ENCODE data around the gene THSD4.

Gene THSD4

GRCh38 chr15:71330638-71331162, 215.4 kb downstream of the THSD4 start:
- no peak for DNase-seq (ENCODE audit: low read depth)

GRCh38 chr15:71331173-71331572, 215.9 kb downstream of the THSD4 start:
- DNase-seq (ENCODE audit: low read depth): no peak

GRCh38 chr15:71332431-71333004, 217.2 kb downstream of the THSD4 start:
- no peak for DNase-seq (ENCODE audit: low read depth)

GRCh38 chr15:71333136-71333700, 217.9 kb downstream of the THSD4 start:
- DNase-seq (ENCODE audit: low read depth): no peak

- DNase-seq (ENCODE audit: low read depth): no peak
Observed at GRCh38 chr15:71333839-71334238, 218.6 kb downstream of the THSD4 start.

GRCh38 chr15:71334434-71334833, 219.2 kb downstream of the THSD4 start:
- no peak for DNase-seq (ENCODE audit: low read depth)

- DNase-seq (ENCODE audit: low read depth): no peak
Observed at GRCh38 chr15:71334873-71335272, 219.6 kb downstream of the THSD4 start.

GRCh38 chr15:71335591-71335990, 220.3 kb downstream of the THSD4 start:
- DNase-seq (ENCODE audit: low read depth): no peak

GRCh38 chr15:71336671-71337070, 221.4 kb downstream of the THSD4 start:
- no peak for DNase-seq (ENCODE audit: low read depth)

- no peak for DNase-seq (ENCODE audit: low read depth)
Observed at GRCh38 chr15:71337197-71337845, 222.1 kb downstream of the THSD4 start.

GRCh38 chr15:71338265-71338664, 223.0 kb downstream of the THSD4 start:
- DNase-seq (ENCODE audit: low read depth): no peak

GRCh38 chr15:71338827-71339542, 223.7 kb downstream of the THSD4 start:
- DNase-seq (ENCODE audit: low read depth): no peak

- no peak for DNase-seq (ENCODE audit: low read depth)
Observed at GRCh38 chr15:71341811-71342550, 226.7 kb downstream of the THSD4 start.

- no peak for DNase-seq (ENCODE audit: low read depth)
Observed at GRCh38 chr15:71342658-71343057, 227.4 kb downstream of the THSD4 start.

- DNase-seq (ENCODE audit: low read depth): no peak
Observed at GRCh38 chr15:71344316-71344715, 229.0 kb downstream of the THSD4 start.

GRCh38 chr15:71345186-71345585, 229.9 kb downstream of the THSD4 start:
- no peak for DNase-seq (ENCODE audit: low read depth)

GRCh38 chr15:71346464-71346863, 231.2 kb downstream of the THSD4 start:
- no peak for DNase-seq (ENCODE audit: low read depth)

GRCh38 chr15:71348597-71348996, 233.3 kb downstream of the THSD4 start:
- no peak for DNase-seq (ENCODE audit: low read depth)

GRCh38 chr15:71349336-71349735, 234.1 kb downstream of the THSD4 start:
- DNase-seq (ENCODE audit: low read depth): no peak

- DNase-seq (ENCODE audit: low read depth): no peak
Observed at GRCh38 chr15:71349736-71350526, 234.7 kb downstream of the THSD4 start.

- no peak for DNase-seq (ENCODE audit: low read depth)
Observed at GRCh38 chr15:71350622-71351378, 235.5 kb downstream of the THSD4 start.
